Esophagus squamous epithelium (tissue), 4 donors: Measurements from ENCODE around the gene ARMC9.

Source experiments
- CTCF ChIP-seq, 6 experiments: fragments of 450-650 bp in 4 of 6; fragments of 200-600 bp in 2 of 6; sonication (generic) in 2 of 6; IDR thresholded peaks; one replicate each; pipeline ENCODE4 v1.5.1; 2016 to 2019; ENCODE audit warnings: antibody characterized with exemption in 6 of 6, mild to moderate bottlenecking in 4 of 6, moderate library complexity in 4 of 6
- POLR2A ChIP-seq, 4 donors: fragments of 450-650 bp; IDR thresholded peaks; one replicate each; pipeline ENCODE4 v1.6.1; 2017; ENCODE audit warnings: antibody characterized with exemption in 4 of 4, mild to moderate bottlenecking in 4 of 4, moderate library complexity in 3 of 4

DNA sequence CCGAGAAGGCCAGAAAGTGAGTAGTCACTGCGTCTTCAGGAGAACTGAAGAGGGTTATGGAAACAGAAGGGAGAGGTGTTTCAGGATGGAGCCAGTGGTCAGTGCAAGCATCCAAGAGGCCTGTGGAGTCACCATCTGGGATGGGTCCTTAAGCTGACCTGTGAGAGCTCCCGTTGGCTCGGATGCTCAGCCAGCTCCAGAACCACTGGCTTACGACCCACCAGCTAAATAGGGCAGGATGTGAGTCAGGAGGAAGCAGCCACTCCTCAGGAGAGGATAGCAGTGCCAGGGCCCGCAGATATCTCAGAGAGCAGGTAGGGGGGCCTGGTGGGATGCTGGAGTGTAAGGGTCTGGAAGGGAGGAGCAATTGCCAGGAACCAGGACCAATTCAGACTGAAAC is 134.0 kb downstream of the ARMC9 start:
- TF ChIP-seq CTCF (IDR thresholded peaks at IDR 0.05) (no peak), POLR2A (IDR thresholded peaks at IDR 0.05) (no peak)
